GM20000 (cell line): ENCODE measurements around the gene SYT1.

Experiments
- DNase-seq: peaks from one replicate; pipeline ENCODE4 v3.0.0; 2012; ENCODE audit warnings: low spot score
- CTCF ChIP-seq: IDR thresholded peaks from 2 replicates; pipeline ENCODE4 v1.5.1; 2012; ENCODE audit warnings: mild to moderate bottlenecking, control low read depth; ENCODE audit errors: extremely low read depth, missing control alignments

Gene SYT1

GRCh38 chr12:79151956-79152355 lies 287.4 kb downstream of the SYT1 start:
- no peak for TF ChIP-seq CTCF
- no peak for DNase-seq

GRCh38 chr12:79155683-79156082 lies 291.1 kb downstream of the SYT1 start:
- no peak for TF ChIP-seq CTCF
- DNase-seq: no peak

- DNase-seq: no peak
- no peak for TF ChIP-seq CTCF
These were observed 292.4 kb downstream of the SYT1 start for GRCh38 chr12:79156846-79157463.

GRCh38 chr12:79161249-79161934 lies 296.8 kb downstream of the SYT1 start:
- no peak for DNase-seq
- no peak for TF ChIP-seq CTCF

GRCh38 chr12:79162147-79162772 lies 297.7 kb downstream of the SYT1 start:
- TF ChIP-seq CTCF: no peak
- DNase-seq: no peak

- DNase-seq: no peak
- TF ChIP-seq CTCF: no peak
These were observed 298.4 kb downstream of the SYT1 start for GRCh38 chr12:79162948-79163347.

- TF ChIP-seq CTCF: no peak
- no peak for DNase-seq
These were observed 300.3 kb downstream of the SYT1 start for GRCh38 chr12:79164890-79165289.
